HL-60 (cell line): ENCODE measurements around the gene PLEKHA8.

Experiments used
- DNase-seq, 2 experiments: peaks; one replicate each; pipeline ENCODE4 v3.0.0-alpha.2; 2010 to 2020; ENCODE audit warnings: low read depth in 1 of 2, low spot score in 1 of 2
- H3K27ac ChIP-seq: fragments of 250-450 bp; sonication (Bioruptor Pico); replicated peaks from 2 replicates; pipeline ENCODE4 v1.5.1; 2020; ENCODE audit warnings: mild to moderate bottlenecking, moderate library complexity
- H3K27me3 ChIP-seq: fragments of 250-450 bp; sonication (Bioruptor Pico); 2 replicates; pipeline ENCODE4 v1.5.1; 2021; ENCODE audit warnings: mild to moderate bottlenecking, moderate library complexity; ENCODE audit not compliant: insufficient read depth, poor library complexity, severe bottlenecking
- H3K4me3 ChIP-seq: replicated peaks from 2 replicates; pipeline ENCODE4 v1.5.1; 2011; ENCODE audit warnings: mild to moderate bottlenecking, control low read depth, low read length; ENCODE audit not compliant: insufficient read depth
- GABPA ChIP-seq: IDR thresholded peaks from 2 replicates; pipeline ENCODE4 v1.6.1; 2012; ENCODE audit warnings: low read depth
- POLR2AphosphoS5 ChIP-seq: IDR thresholded peaks from 2 replicates; pipeline ENCODE4 v1.6.1; 2012; ENCODE audit warnings: low read depth
- SPI1 ChIP-seq: IDR thresholded peaks from 2 replicates; pipeline ENCODE4 v1.6.1; 2012; ENCODE audit warnings: low read depth, mild to moderate bottlenecking, borderline replicate concordance
- TF ChIP-seq, protein P1 (sequence below): IDR thresholded peaks from 2 replicates; pipeline ENCODE4 v1.6.1; 2012; ENCODE audit warnings: low read depth; ENCODE audit not compliant: insufficient replicate concordance
- TF ChIP-seq, protein P2 (sequence below): IDR thresholded peaks from one replicate; pipeline ENCODE4 v1.5.1; 2011; ENCODE audit warnings: low read length, control low read depth, inconsistent platforms; ENCODE audit not compliant: insufficient read depth

Gene PLEKHA8

DNA sequence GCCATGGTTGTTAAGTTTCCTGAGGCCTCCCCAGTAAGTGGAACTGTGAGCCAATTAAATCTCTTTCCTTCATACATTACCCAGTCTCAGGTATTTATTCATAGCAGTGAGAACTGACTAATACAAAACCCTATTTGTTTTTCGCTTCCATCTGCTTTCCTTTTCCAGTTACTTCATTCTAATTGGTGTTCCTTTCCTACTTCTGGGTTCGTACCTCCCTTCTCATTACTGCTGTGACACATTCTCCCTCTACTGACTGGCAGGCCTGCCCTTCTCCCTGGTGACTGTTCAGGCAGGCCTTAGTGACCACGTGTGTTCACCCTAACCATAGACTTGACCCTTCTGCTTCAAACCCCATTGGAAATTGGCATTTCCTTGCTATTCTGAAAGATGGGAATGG, 144.2 kb downstream of the PLEKHA8 start:
- H3K27me3 ChIP-seq: no peaks in the 10 kb centered on the region
- no peak overlapping the region for H3K4me3 ChIP-seq
- H3K27ac ChIP-seq: no peak overlapping the region
- no peak for DNase-seq
- TF ChIP-seq POLR2AphosphoS5 (no peak), GABPA (no peak), SPI1 (no peak)
- TF ChIP-seq, protein P1, sequence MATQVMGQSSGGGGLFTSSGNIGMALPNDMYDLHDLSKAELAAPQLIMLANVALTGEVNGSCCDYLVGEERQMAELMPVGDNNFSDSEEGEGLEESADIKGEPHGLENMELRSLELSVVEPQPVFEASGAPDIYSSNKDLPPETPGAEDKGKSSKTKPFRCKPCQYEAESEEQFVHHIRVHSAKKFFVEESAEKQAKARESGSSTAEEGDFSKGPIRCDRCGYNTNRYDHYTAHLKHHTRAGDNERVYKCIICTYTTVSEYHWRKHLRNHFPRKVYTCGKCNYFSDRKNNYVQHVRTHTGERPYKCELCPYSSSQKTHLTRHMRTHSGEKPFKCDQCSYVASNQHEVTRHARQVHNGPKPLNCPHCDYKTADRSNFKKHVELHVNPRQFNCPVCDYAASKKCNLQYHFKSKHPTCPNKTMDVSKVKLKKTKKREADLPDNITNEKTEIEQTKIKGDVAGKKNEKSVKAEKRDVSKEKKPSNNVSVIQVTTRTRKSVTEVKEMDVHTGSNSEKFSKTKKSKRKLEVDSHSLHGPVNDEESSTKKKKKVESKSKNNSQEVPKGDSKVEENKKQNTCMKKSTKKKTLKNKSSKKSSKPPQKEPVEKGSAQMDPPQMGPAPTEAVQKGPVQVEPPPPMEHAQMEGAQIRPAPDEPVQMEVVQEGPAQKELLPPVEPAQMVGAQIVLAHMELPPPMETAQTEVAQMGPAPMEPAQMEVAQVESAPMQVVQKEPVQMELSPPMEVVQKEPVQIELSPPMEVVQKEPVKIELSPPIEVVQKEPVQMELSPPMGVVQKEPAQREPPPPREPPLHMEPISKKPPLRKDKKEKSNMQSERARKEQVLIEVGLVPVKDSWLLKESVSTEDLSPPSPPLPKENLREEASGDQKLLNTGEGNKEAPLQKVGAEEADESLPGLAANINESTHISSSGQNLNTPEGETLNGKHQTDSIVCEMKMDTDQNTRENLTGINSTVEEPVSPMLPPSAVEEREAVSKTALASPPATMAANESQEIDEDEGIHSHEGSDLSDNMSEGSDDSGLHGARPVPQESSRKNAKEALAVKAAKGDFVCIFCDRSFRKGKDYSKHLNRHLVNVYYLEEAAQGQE: no peak
- TF ChIP-seq, protein P2, sequence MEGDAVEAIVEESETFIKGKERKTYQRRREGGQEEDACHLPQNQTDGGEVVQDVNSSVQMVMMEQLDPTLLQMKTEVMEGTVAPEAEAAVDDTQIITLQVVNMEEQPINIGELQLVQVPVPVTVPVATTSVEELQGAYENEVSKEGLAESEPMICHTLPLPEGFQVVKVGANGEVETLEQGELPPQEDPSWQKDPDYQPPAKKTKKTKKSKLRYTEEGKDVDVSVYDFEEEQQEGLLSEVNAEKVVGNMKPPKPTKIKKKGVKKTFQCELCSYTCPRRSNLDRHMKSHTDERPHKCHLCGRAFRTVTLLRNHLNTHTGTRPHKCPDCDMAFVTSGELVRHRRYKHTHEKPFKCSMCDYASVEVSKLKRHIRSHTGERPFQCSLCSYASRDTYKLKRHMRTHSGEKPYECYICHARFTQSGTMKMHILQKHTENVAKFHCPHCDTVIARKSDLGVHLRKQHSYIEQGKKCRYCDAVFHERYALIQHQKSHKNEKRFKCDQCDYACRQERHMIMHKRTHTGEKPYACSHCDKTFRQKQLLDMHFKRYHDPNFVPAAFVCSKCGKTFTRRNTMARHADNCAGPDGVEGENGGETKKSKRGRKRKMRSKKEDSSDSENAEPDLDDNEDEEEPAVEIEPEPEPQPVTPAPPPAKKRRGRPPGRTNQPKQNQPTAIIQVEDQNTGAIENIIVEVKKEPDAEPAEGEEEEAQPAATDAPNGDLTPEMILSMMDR: no peak

DNA sequence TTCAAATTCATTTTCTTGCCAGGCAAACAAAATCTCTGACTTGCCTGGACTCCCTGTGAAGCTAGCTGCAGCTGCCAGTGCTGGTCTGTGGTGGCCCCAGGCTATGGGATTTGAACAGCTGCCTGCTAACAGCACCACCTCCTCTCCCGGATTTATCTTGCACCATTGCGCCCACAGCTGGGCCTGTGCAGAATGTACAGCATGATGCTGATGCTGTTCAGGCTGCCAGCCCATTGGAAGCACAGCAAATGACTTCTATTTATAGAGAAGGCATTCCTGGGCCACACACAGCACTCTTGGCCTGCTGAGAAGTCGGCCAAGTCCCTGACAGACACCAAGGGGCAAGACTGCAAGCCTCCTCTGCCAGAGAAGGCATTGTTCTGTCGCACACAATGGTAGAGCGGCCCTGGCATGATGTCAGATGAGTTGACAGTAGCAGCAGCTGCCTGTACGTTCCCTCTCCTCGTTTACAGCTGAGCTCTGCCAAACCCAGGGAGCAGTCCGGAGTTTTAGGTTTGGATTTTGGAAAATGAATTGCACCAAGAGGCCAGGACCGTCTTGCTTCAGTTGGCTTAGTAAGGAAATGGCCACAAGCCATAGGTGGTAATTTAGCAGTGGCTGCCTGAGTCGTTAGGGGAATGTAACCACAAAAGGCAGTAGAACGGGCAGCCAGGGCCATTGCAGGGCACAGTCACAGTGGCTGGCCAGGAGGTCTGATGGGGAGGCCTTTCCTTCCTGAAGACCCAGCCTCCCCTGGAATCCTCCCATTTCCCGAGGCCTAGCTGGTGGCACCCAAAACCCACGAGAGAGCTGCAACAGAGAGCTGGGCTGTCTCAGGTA, 145.1 kb downstream of the PLEKHA8 start:
- TF ChIP-seq, protein P2: no peak
- Histone ChIP-seq H3K27ac (no peak overlapping the region), H3K4me3 (no peak overlapping the region), H3K27me3 (no peaks in the 10 kb centered on the region)
- DNase-seq: no peak

DNA sequence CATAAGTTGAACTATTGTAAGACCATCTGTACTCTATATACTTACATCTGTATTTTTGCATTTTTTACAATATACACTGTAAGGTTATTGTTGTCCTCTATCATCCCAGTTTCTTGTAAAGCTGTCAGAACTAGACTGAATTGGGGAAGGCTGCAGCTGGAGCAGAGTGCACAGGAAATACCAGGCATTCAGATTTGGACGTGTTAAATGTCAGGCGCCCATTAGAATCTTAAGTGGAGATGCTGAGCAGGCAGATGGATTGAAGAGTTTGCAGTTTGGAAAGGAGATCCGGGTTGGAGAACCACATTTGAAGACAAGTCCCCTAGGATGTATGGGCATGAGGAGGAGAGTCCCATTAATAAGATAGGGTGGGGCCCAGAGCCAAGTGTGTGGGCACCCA, 147.0 kb downstream of the PLEKHA8 start:
- no peak for DNase-seq
- TF ChIP-seq, protein P2: no peak
- TF ChIP-seq, protein P1: no peak
- TF ChIP-seq POLR2AphosphoS5 (no peak), GABPA (no peak), SPI1 (no peak)
- Histone ChIP-seq H3K4me3 (no peak overlapping the region), H3K27me3 (no peaks in the 10 kb centered on the region), H3K27ac (no peak overlapping the region)
